Right lobe of liver (tissue), 4 donors: ENCODE data around the gene RAB4A.

ENCODE experiments used
- POLR2A ChIP-seq: fragments of 450-650 bp; IDR thresholded peaks from one replicate; pipeline ENCODE4 v1.6.1; 2017; ENCODE audit warnings: antibody characterized with exemption, mild to moderate bottlenecking
- TF ChIP-seq, protein P1 (sequence below), 4 donors: fragments of 200-600 bp in 3 of 4; fragments of 450-650 bp in 1 of 4; IDR thresholded peaks; one replicate each; pipeline versions ENCODE4 v1.5.1 to v1.8.0; 2016 to 2022; ENCODE audit warnings: antibody characterized with exemption in 4 of 4, mild to moderate bottlenecking in 2 of 4
- donor health status: DM: no; HTN: no; CAD: no.
- donor health status: DM: no; HTN: no; CAD: no.
- donor health status: DM: no; HTN: yes; CAD: no.

DNA sequence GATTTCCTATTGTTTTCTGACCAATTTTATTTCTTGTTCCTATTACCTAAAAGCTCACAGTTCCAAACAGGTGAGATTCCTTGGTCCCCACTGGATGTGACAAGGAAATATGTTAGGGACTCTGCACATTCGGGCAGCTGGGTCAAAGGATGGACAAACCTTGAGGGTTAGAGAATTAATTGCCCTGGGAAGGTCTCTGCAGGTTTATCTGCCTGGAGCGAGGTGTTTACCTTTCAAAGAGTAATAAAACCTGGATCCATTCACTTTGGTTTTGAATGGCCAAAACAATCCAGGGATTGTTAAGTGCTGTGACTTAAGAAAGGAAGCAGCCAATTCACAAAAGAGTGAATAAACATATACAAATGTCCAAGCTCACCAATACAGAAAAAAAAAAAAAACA, 33.6 kb upstream of the RAB4A start:
- TF ChIP-seq, protein P1, sequence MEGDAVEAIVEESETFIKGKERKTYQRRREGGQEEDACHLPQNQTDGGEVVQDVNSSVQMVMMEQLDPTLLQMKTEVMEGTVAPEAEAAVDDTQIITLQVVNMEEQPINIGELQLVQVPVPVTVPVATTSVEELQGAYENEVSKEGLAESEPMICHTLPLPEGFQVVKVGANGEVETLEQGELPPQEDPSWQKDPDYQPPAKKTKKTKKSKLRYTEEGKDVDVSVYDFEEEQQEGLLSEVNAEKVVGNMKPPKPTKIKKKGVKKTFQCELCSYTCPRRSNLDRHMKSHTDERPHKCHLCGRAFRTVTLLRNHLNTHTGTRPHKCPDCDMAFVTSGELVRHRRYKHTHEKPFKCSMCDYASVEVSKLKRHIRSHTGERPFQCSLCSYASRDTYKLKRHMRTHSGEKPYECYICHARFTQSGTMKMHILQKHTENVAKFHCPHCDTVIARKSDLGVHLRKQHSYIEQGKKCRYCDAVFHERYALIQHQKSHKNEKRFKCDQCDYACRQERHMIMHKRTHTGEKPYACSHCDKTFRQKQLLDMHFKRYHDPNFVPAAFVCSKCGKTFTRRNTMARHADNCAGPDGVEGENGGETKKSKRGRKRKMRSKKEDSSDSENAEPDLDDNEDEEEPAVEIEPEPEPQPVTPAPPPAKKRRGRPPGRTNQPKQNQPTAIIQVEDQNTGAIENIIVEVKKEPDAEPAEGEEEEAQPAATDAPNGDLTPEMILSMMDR (IDR thresholded peaks at IDR 0.05), result no peak
- TF ChIP-seq POLR2A, result no peak
